HEK293 (cell line): ENCODE results near the gene SHLD1.

Experiments used
- CTCF ChIA-PET: fragments of 350-600 bp; formaldehyde crosslinking; extraction: SDS; loops from one replicate; lab custom pipeline; 2021; ENCODE audit warnings: antibody characterized with exemption; lab: Yijun Ruan, JAX
- POLR2A ChIA-PET: fragments of 300-600 bp; formaldehyde crosslinking; extraction: SDS; loops from one replicate; lab custom pipeline; 2020; ENCODE audit warnings: antibody characterized with exemption, inconsistent platforms; lab: Yijun Ruan, JAX
- H3K27ac ChIP-seq: fragments of 200-500 bp; sonication (Bioruptor generic); 2 replicates; pipeline ENCODE4 v1.5.1; 2014; ENCODE audit warnings: low read depth, low read length, control low read depth, inconsistent platforms; ENCODE audit errors: extremely low read depth
- H3K36me3 ChIP-seq, 2 experiments: fragments of 200-500 bp in 1 of 2; sonication (Bioruptor generic) in 1 of 2; 1 replicate in 1 of 2; 2 replicates in 1 of 2; pipeline ENCODE4 v1.5.1; 2014 to 2017; ENCODE audit warnings: inconsistent platforms in 2 of 2, low read length in 2 of 2; ENCODE audit not compliant: control insufficient read depth in 2 of 2, insufficient read depth in 1 of 2
- H3K4me1 ChIP-seq: fragments of 200-500 bp; sonication (Bioruptor generic); 2 replicates; pipeline ENCODE4 v1.5.1; 2014; ENCODE audit warnings: mild to moderate bottlenecking, low read length, inconsistent platforms; ENCODE audit not compliant: control insufficient read depth, insufficient read depth
- H3K4me3 ChIP-seq: 2 replicates; pipeline ENCODE4 v1.5.1; 2011; ENCODE audit warnings: low read depth, mild to moderate bottlenecking, control low read depth, low read length, moderate library complexity
- H3K9me3 ChIP-seq: fragments of 200-500 bp; sonication (Bioruptor generic); 2 replicates; pipeline ENCODE4 v1.5.1; 2014; ENCODE audit warnings: low read depth, low read length, inconsistent platforms; ENCODE audit not compliant: control insufficient read depth, insufficient read depth
- EGR2 ChIP-seq: fragments of 450-650 bp; formaldehyde crosslinking; IDR thresholded peaks from 2 replicates; pipeline ENCODE4 v1.5.1; 2016; ENCODE audit warnings: low read depth, missing biosample characterization, missing genetic modification characterization
- FEZF1 ChIP-seq: fragments of 450-650 bp; formaldehyde crosslinking; IDR thresholded peaks from 2 replicates; pipeline ENCODE4 v1.5.1; 2016; ENCODE audit warnings: missing biosample characterization, missing genetic modification characterization
- GLIS1 ChIP-seq: fragments of 450-650 bp; formaldehyde crosslinking; IDR thresholded peaks from 2 replicates; pipeline ENCODE4 v1.5.1; 2016; ENCODE audit warnings: missing biosample characterization, missing genetic modification characterization
- OVOL3 ChIP-seq: fragments of 450-650 bp; formaldehyde crosslinking; IDR thresholded peaks from 2 replicates; pipeline ENCODE4 v1.5.1; 2016; ENCODE audit warnings: missing biosample characterization, missing genetic modification characterization
- ZBTB20 ChIP-seq: fragments of 450-650 bp; formaldehyde crosslinking; IDR thresholded peaks from 2 replicates; pipeline ENCODE4 v1.5.1; 2016; ENCODE audit warnings: missing biosample characterization, missing genetic modification characterization
- ZFHX2 ChIP-seq: fragments of 450-650 bp; formaldehyde crosslinking; conservative IDR thresholded peaks from 2 replicates; pipeline ENCODE4 v1.5.1; 2016; ENCODE audit warnings: missing biosample characterization, missing genetic modification characterization
- ZNF112 ChIP-seq: fragments of 450-650 bp; formaldehyde crosslinking; IDR thresholded peaks from 2 replicates; pipeline ENCODE4 v1.5.0; 2017; ENCODE audit warnings: missing biosample characterization, missing genetic modification characterization
- ZNF114 ChIP-seq: fragments of 450-650 bp; formaldehyde crosslinking; IDR thresholded peaks from 2 replicates; pipeline ENCODE4 v1.5.0; 2017; ENCODE audit warnings: missing biosample characterization, missing genetic modification characterization
- ZNF140 ChIP-seq: fragments of 450-650 bp; formaldehyde crosslinking; IDR thresholded peaks from 2 replicates; pipeline ENCODE4 v1.5.1; 2016; ENCODE audit warnings: missing biosample characterization, missing genetic modification characterization
- ZNF624 ChIP-seq: fragments of 450-650 bp; formaldehyde crosslinking; IDR thresholded peaks from 2 replicates; pipeline ENCODE4 v1.5.1; 2017; ENCODE audit warnings: missing biosample characterization, missing genetic modification characterization
- ZNF629 ChIP-seq: fragments of 450-650 bp; formaldehyde crosslinking; IDR thresholded peaks from 2 replicates; pipeline ENCODE4 v1.5.1; 2017; ENCODE audit warnings: missing biosample characterization, missing genetic modification characterization
- ZNF785 ChIP-seq: fragments of 450-650 bp; formaldehyde crosslinking; IDR thresholded peaks from 2 replicates; pipeline ENCODE4 v1.5.1; 2016; ENCODE audit warnings: missing biosample characterization, missing genetic modification characterization
- TF ChIP-seq, protein P1 (sequence below): fragments of 450-650 bp; formaldehyde crosslinking; IDR thresholded peaks from 2 replicates; pipeline ENCODE4 v1.5.1; 2016; ENCODE audit warnings: missing biosample characterization, missing genetic modification characterization
- TF ChIP-seq, protein P2 (sequence below): fragments of 450-650 bp; formaldehyde crosslinking; IDR thresholded peaks from 2 replicates; pipeline ENCODE4 v1.5.1; 2016; ENCODE audit warnings: missing biosample characterization, missing genetic modification characterization

Gene SHLD1

DNA sequence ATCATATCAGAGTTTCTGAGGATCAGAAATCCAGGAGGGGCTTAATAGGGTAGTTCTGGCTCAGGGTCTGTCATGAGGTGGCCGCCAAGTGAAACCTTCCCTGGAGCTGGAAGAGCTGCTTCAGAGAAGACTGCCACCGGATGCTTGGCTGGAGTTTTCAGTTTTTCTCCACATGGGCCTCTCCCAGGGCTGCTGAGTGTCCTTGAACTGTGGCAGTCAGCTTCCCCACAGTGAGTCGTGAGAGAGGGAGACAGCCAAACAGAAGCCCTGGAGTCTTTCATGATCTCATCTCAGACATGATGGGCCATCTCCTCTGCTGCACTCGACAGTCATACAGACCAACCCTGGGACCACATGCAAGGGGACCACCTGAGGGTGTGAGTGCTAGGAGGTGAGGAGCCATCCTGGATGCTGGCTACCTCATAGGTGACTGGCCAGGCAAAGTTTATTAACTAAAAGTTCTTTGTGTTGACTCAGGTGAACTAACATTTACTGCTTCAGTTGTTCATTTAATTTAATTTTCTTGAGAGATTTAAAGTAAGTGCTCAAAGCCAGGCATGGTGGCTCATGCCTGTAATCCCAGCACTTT lies 71.5 kb downstream of the SHLD1 start (continued):
- TF ChIP-seq EGR2 (no peak), GLIS1 (tag by site-specific recombination) (peak; percentile 97)

DNA sequence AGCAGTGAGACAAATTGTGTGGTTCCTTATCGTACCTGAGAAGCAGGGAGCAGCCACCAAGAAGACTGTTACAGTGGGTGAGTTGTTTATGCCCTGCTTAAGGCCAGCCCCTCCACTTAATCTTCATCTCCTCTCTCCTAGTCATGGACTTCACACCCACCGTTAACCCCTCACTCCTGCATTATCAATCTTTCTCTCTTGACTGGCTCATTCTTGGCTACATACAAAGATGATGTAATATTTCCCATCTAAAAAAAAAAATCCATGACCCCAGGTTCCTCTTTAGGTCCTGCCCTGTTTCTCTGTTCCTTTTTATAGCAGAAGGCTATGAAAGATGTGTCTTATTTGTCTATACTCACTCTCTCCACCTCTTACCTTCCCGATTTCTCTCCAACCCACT lies 72.4 kb downstream of the SHLD1 start:
- POLR2A ChIA-PET = no interaction called here
- Histone ChIP-seq H3K4me1 (0 out of 2 replicates have a peak, but pooled peaks cover 2% of the 10 kb centered on the region), H3K9me3 (no peaks in the 10 kb centered on the region), H3K27ac (no peak overlapping the region), H3K4me3 (no peak overlapping the region), H3K36me3 (no peaks in the 10 kb centered on the region)
- CTCF ChIA-PET = no interaction called here
- TF ChIP-seq, protein P1, sequence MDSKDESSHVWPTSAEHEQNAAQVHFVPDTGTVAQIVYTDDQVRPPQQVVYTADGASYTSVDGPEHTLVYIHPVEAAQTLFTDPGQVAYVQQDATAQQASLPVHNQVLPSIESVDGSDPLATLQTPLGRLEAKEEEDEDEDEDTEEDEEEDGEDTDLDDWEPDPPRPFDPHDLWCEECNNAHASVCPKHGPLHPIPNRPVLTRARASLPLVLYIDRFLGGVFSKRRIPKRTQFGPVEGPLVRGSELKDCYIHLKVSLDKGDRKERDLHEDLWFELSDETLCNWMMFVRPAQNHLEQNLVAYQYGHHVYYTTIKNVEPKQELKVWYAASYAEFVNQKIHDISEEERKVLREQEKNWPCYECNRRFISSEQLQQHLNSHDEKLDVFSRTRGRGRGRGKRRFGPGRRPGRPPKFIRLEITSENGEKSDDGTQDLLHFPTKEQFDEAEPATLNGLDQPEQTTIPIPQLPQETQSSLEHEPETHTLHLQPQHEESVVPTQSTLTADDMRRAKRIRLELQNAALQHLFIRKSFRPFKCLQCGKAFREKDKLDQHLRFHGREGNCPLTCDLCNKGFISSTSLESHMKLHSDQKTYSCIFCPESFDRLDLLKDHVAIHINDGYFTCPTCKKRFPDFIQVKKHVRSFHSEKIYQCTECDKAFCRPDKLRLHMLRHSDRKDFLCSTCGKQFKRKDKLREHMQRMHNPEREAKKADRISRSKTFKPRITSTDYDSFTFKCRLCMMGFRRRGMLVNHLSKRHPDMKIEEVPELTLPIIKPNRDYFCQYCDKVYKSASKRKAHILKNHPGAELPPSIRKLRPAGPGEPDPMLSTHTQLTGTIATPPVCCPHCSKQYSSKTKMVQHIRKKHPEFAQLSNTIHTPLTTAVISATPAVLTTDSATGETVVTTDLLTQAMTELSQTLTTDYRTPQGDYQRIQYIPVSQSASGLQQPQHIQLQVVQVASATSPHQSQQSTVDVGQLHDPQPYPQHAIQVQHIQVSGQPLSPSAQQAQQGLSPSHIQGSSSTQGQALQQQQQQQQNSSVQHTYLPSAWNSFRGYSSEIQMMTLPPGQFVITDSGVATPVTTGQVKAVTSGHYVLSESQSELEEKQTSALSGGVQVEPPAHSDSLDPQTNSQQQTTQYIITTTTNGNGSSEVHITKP (tag by site-specific recombination) = no peak
- TF ChIP-seq ZNF629 (tag by site-specific recombination) (peak; percentile 17; the same call in 1 of the 2 replicates), ZBTB20 (tag by site-specific recombination) (0 out of 2 replicates have a peak, but pooled peaks have one; percentile 39), ZFHX2 (tag by site-specific recombination) (0 out of 2 replicates have a peak, but pooled peaks have one; percentile 7)

DNA sequence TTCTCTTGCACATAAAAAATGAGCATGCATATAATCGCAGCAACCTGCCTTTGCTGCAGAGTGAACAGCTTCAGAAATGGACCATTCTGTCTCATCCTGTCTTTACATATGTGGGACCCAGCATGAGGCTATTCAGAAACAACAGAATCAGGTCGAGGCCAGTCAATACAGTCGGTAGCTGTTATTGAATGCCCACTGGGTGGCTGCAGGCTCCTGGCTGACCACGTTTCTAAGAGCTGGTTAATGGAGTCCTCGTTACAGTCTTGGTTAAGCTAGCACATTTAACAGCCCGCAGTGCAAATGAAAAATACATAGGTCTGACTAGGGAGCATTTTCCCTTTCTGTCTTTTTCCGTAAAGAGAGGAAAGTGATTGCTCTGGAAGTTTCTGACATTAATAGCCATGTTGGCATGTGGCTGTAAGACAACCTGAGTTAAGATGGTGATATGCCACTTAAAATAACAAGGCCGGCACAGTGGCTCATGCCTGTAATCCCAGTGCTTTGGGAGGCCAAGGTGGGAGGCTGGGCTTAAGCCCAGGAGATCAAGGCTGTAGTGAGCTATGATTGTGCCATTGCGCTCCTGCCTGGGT lies 75.0 kb downstream of the SHLD1 start:
- ChIA-PET POLR2A (no interaction called here), CTCF (interaction anchor here (0.9 to 1.9 kb wide), 2 partner anchors 37 to 296 kb away, joined by 3 to 6 read pairs; no protein-coding TSS in a partner anchor)
- H3K9me3 ChIP-seq = no peaks in the 10 kb centered on the region
- no peaks in the 10 kb centered on the region for H3K36me3 ChIP-seq
- no peak overlapping the region for H3K27ac ChIP-seq
- no peak overlapping the region for H3K4me3 ChIP-seq
- no peak for TF ChIP-seq ZNF624 (tag by site-specific recombination)
- TF ChIP-seq ZNF114 (tag by site-specific recombination) = no peak
- no peak for TF ChIP-seq FEZF1 (tag by site-specific recombination)
- no peak for TF ChIP-seq ZNF112 (tag by site-specific recombination)
- TF ChIP-seq, protein P2, sequence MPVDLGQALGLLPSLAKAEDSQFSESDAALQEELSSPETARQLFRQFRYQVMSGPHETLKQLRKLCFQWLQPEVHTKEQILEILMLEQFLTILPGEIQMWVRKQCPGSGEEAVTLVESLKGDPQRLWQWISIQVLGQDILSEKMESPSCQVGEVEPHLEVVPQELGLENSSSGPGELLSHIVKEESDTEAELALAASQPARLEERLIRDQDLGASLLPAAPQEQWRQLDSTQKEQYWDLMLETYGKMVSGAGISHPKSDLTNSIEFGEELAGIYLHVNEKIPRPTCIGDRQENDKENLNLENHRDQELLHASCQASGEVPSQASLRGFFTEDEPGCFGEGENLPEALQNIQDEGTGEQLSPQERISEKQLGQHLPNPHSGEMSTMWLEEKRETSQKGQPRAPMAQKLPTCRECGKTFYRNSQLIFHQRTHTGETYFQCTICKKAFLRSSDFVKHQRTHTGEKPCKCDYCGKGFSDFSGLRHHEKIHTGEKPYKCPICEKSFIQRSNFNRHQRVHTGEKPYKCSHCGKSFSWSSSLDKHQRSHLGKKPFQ (tag by site-specific recombination) = no peak
- TF ChIP-seq ZNF140 (tag by site-specific recombination) = no peak
- TF ChIP-seq ZNF785 = no peak
- TF ChIP-seq OVOL3 = no peak
- 0 out of 2 replicates have a peak, but pooled peaks cover 2% of the 10 kb centered on the region for H3K4me1 ChIP-seq
